ENCODE data around the gene CFAP107. TPM values are rescaled to one million over a fixed set of nuclear protein-coding genes. Genes with fewer than 3 reads are reported as not detected.
"Not testable (repeated sequence)": the region's sequence is repeated elsewhere in the genome, so short reads cannot be mapped to it uniquely, and the experiment has no call there.

Gene CFAP107, protein sequence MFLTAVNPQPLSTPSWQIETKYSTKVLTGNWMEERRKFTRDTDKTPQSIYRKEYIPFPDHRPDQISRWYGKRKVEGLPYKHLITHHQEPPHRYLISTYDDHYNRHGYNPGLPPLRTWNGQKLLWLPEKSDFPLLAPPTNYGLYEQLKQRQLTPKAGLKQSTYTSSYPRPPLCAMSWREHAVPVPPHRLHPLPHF
- total RNA-seq: not detected in 2 replicates

DNA sequence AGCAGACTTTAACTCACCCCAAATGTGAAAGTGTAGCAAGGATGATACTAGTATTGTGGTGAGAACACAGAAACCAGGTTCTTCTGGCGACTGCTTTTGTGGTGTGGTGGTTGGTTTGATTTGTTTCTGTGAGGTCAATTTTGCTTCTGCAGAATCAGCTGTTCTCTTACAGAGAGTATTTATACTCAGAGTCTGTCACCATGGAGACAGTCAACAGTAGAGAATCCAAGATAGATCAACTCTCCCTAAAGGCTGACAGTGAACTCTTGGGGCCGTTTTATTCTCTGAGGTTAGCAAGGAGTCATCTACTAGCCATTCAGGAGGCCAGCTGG lies at the start of gene CFAP107:
Gene CFAP107 (plus strand): TSS at position 209 of the 332 bp plus-strand sequence. CDS start 231 bp downstream, outside the sequence.
- Mint-ChIP-seq H3K36me3 (ENCODE audit: low read depth) (no peaks in the 10 kb centered on the region), H3K9me3 (peaks cover 33% of the 10 kb centered on the region), H3K27ac (no peak within 1 kb of the TSS), H3K27me3 (ENCODE audit: low read depth) (peaks cover 26% of the 10 kb centered on the region), H3K4me3 (ENCODE audit: low read depth) (no peak within 1 kb of the TSS), H3K4me1 (ENCODE audit: low read depth) (peaks cover 14% of the 10 kb centered on the region)
- no peak for DNase-seq (ENCODE audit: low spot score)
- intact Hi-C loops (cut with micrococcal nuclease): no loop called here

DNA sequence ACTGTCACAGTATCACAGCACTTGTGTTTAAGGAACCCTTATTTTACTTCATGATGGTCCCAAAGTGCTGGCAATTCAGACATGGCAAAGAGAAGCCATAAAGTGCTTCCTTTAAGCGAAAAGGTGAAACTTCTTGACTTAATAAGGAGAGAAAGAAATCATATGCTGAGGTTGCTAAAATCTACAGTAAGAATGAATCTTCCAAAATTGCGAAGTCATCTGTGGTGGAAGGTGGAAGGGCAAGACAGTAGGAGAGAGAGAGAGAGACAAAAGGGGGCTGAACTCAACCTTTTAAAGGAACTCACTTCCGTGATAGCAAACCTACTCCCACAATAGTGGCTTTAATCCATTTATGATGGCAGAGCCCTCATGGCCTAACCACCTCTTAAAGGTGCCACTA lies 49.3 kb upstream of the CFAP107 start:
- Mint-ChIP-seq H3K27ac (no peak overlapping the region), H3K4me3 (ENCODE audit: low read depth) (no peak overlapping the region), H3K36me3 (ENCODE audit: low read depth) (no peaks in the 10 kb centered on the region), H3K9me3 (no peaks in the 10 kb centered on the region), H3K27me3 (ENCODE audit: low read depth) (peaks cover 11% of the 10 kb centered on the region), H3K4me1 (ENCODE audit: low read depth) (no peaks in the 10 kb centered on the region)
- intact Hi-C loops (cut with micrococcal nuclease): no loop called here
- DNase-seq (ENCODE audit: low spot score): no peak

DNA sequence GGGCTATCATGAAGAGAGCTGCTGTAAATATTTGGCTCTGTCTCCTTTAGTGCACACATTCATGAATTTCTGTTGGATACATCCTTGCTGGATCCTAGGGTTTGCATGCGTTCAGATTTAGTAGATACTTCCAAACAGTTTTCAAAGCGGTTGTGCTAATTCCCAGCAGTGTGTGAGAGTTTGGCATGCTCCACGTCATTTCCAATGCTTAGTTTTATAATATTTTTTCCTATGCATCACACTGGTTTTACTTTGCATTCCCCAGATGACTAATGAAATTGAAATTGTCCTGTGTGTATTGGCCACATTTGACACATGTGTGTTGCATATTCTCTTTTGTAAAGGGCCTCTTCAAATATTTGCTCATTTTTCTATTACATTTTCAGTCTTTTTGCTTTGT lies 48.6 kb upstream of the CFAP107 start:
- intact Hi-C loops (cut with micrococcal nuclease): no loop called here
- Mint-ChIP-seq H3K9me3 (no peaks in the 10 kb centered on the region), H3K4me3 (ENCODE audit: low read depth) (no peak overlapping the region)

DNA sequence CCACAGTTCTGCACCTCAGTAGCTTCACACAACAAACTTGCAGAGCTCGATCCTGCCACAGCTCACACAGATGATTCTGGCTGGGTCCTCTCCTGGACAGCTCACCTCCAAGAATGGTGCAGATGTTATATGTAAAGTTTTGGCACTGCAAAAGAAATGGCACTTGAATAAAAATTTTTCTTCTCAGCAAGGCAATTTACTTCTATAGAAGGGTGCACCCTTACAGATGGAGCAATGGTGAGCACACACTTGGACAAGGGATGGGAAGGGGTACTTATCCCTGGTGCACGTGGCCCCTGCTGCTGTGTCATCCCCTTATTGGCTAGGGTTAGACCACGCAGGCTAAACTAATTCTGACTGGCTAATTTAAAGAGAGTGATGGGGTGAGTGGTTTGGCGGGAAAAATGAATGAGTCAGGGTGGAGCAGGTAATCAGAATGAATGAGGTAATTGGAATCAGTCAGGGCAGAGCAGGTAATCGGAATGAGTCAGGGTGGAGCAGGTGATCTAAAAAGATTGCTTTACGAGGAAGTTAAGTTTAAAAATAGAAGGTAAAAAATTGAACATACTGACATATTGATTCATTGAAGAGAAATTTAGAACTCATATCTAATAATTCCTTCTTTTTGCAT lies 42.1 kb upstream of the CFAP107 start:
- Mint-ChIP-seq H3K36me3 (ENCODE audit: low read depth) (no peaks in the 10 kb centered on the region), H3K4me1 (ENCODE audit: low read depth) (no peaks in the 10 kb centered on the region)
- intact Hi-C loops (cut with micrococcal nuclease): no loop called here

More for the DNA sequence above, 48.6 kb upstream of the CFAP107 start:
- H3K4me1 Mint-ChIP-seq (ENCODE audit: low read depth): no peaks in the 10 kb centered on the region
- DNase-seq (ENCODE audit: low spot score): no peak
- H3K27me3 Mint-ChIP-seq (ENCODE audit: low read depth): peaks cover 11% of the 10 kb centered on the region
- H3K27ac Mint-ChIP-seq: no peak overlapping the region
- H3K36me3 Mint-ChIP-seq (ENCODE audit: low read depth): no peaks in the 10 kb centered on the region

DNA sequence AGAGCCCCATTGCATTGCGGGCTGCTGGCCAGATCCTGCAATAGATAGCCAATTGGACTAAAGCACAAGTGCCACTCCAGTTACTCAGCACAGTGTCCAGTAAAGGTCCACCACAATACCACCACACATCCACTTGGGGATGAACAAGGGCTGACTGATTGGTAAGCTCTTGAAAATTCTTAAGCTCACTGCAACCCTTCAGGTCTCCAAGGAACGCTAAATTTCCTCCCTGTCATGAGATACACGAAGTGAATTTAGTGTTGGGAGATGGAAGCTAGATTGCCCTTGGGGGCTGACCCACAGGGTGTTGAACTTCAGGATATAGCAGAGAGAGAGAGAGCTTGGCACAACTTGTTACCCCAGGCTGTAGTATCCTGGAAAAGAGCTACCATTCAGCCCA lies 39.9 kb upstream of the CFAP107 start:
- Mint-ChIP-seq H3K9me3 (peaks cover 4% of the 10 kb centered on the region), H3K36me3 (ENCODE audit: low read depth) (no peaks in the 10 kb centered on the region), H3K27me3 (ENCODE audit: low read depth) (peaks cover 5% of the 10 kb centered on the region), H3K4me1 (ENCODE audit: low read depth) (no peaks in the 10 kb centered on the region), H3K27ac (no peak overlapping the region), H3K4me3 (ENCODE audit: low read depth) (no peak overlapping the region)
- intact Hi-C loops (cut with micrococcal nuclease): no loop called here
- no peak for DNase-seq (ENCODE audit: low spot score)

More for the DNA sequence above, 42.1 kb upstream of the CFAP107 start:
- H3K27ac Mint-ChIP-seq: no peak overlapping the region
- no peak overlapping the region for H3K4me3 Mint-ChIP-seq (ENCODE audit: low read depth)
- peaks cover 4% of the 10 kb centered on the region for H3K9me3 Mint-ChIP-seq
- no peak for DNase-seq (ENCODE audit: low spot score)
- peaks cover 8% of the 10 kb centered on the region for H3K27me3 Mint-ChIP-seq (ENCODE audit: low read depth)

DNA sequence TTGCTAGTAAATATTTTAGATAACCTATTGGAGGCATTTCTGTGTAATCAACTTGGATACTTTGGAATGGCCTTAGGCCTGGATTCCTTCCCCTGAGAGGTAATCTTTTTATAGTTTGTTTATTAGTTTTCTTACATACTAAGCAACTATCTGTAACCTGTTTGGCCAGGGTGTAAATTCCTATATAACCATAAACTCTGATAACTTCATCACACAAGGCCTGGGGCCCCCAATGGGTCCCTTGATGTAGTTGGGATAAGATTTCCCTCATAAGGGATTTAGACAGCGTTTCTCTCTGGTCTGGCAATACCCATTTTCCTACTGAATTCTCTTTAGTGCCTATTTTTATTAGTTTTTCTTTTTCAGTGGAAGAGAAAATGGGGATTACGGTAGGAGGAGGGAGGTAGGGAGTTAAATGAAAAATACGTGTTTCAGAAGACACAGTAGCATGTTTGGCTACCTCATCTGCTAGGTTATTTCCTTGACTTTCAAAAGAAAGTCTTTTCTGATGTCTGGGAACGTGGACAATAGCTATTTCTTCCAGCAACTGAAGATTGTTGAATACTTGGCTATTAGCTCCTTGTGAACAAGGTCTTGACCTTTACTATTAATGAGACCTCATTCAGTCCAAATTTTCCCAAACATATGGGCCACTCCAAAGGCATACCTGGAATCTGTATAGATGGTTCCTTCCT lies 37.5 kb upstream of the CFAP107 start:
- peaks cover 4% of the 10 kb centered on the region for H3K9me3 Mint-ChIP-seq
- no peaks in the 10 kb centered on the region for H3K4me1 Mint-ChIP-seq (ENCODE audit: low read depth)
- intact Hi-C loops (cut with micrococcal nuclease): no loop called here
- H3K27me3 Mint-ChIP-seq (ENCODE audit: low read depth): peaks cover 8% of the 10 kb centered on the region
- no peak for DNase-seq (ENCODE audit: low spot score)
- H3K27ac Mint-ChIP-seq: no peak overlapping the region
- no peak overlapping the region for H3K4me3 Mint-ChIP-seq (ENCODE audit: low read depth)
- no peaks in the 10 kb centered on the region for H3K36me3 Mint-ChIP-seq (ENCODE audit: low read depth)

DNA sequence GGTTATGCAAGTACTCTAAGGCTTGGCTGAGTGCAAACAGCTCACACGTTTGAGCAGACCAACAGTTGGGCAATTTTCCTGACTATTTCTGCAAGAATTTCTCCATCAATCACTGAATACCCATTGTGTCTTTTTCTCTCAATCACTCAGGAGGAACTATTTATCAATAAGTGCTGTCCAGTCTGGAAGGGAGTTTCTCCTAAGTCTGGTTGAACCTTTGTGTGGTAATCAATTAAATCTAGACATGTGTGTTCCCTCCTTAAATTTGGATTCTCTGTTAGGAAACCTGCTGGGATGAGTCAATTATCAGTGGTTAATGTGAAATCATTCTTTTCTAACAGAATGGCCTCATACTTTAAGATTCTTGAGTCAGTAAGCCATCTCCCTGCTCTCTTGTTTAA lies 36.9 kb upstream of the CFAP107 start:
- no peak overlapping the region for H3K27ac Mint-ChIP-seq
- no peaks in the 10 kb centered on the region for H3K36me3 Mint-ChIP-seq (ENCODE audit: low read depth)
- H3K9me3 Mint-ChIP-seq: peaks cover 2% of the 10 kb centered on the region
- H3K27me3 Mint-ChIP-seq (ENCODE audit: low read depth): peaks cover 8% of the 10 kb centered on the region
- H3K4me3 Mint-ChIP-seq (ENCODE audit: low read depth): no peak overlapping the region
- intact Hi-C loops (cut with micrococcal nuclease): no loop called here
- no peak for DNase-seq (ENCODE audit: low spot score)
- no peaks in the 10 kb centered on the region for H3K4me1 Mint-ChIP-seq (ENCODE audit: low read depth)

DNA sequence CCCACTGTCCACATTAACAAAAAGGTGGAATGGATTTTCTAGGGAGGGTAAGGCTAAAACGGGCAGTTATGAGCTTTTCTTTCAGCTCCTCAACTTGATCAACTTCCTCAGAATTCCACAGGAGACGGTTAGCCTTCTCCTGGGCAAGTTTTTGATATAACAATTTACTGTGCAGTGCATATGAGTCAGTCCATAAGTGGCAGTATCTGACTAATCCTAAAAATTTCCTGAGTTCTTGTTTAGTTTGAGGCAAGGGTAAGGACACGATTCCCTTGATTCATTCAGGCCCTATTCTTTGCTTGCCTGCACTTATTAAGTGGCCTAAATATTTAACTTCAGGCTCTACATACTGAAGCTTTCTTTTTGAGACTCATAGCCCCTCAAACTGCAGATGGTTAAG lies 36.3 kb upstream of the CFAP107 start:
- intact Hi-C loops (cut with micrococcal nuclease): no loop called here
- Mint-ChIP-seq H3K9me3 (no peaks in the 10 kb centered on the region), H3K4me1 (ENCODE audit: low read depth) (no peaks in the 10 kb centered on the region), H3K36me3 (ENCODE audit: low read depth) (no peaks in the 10 kb centered on the region), H3K4me3 (ENCODE audit: low read depth) (no peak overlapping the region), H3K27ac (no peak overlapping the region), H3K27me3 (ENCODE audit: low read depth) (peaks cover 8% of the 10 kb centered on the region)
- no peak for DNase-seq (ENCODE audit: low spot score)

DNA sequence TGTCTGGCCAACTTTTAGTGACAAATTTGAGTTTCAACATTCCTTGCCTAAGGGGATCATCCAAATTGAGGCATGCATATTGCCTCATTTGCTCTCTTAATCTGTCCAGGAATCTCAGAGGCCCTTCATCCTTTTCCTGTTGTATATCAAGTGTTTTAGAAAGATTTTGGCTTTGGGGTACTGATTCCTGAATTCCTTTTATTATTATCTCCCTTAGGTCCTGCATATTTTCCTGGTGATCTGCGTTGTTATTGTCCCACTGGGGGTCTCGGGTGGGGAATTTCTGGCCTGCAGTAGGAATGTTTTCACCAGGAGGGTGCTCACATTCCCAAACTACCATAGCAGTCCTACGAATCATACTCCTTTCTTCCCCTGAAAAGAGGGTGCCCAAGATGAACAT lies 34.5 kb upstream of the CFAP107 start:
- intact Hi-C loops (cut with micrococcal nuclease): no loop called here
- H3K27ac Mint-ChIP-seq: no peak overlapping the region
- peaks cover 8% of the 10 kb centered on the region for H3K27me3 Mint-ChIP-seq (ENCODE audit: low read depth)
- no peak for DNase-seq (ENCODE audit: low spot score)
- H3K4me1 Mint-ChIP-seq (ENCODE audit: low read depth): no peaks in the 10 kb centered on the region
- H3K36me3 Mint-ChIP-seq (ENCODE audit: low read depth): no peaks in the 10 kb centered on the region
- no peak overlapping the region for H3K4me3 Mint-ChIP-seq (ENCODE audit: low read depth)
- no peaks in the 10 kb centered on the region for H3K9me3 Mint-ChIP-seq

DNA sequence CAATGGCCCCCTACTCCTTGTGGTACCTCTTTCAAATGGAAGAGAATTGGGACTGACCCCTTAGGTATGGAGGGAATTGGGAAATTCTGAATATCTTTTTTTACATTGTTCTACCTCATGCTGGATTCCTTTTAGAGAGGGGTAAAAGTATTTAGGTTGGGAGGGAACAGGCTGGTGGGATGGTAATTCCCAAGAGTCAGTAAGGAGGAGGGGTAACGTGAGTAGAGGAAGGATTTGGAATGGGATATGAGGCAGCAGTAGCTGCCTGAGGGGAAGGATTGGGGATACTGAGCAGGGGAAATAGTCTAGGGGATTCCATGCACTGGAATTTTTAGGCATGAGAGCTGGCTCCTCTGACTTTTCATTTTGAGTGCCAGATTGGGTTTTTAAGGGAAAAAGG lies 33.9 kb upstream of the CFAP107 start:
- intact Hi-C loops (cut with micrococcal nuclease): no loop called here
- Mint-ChIP-seq H3K36me3 (ENCODE audit: low read depth) (no peaks in the 10 kb centered on the region), H3K27ac (no peak overlapping the region), H3K4me1 (ENCODE audit: low read depth) (no peaks in the 10 kb centered on the region), H3K4me3 (ENCODE audit: low read depth) (no peak overlapping the region), H3K9me3 (no peaks in the 10 kb centered on the region), H3K27me3 (ENCODE audit: low read depth) (peaks cover 8% of the 10 kb centered on the region)
- no peak for DNase-seq (ENCODE audit: low spot score)

DNA sequence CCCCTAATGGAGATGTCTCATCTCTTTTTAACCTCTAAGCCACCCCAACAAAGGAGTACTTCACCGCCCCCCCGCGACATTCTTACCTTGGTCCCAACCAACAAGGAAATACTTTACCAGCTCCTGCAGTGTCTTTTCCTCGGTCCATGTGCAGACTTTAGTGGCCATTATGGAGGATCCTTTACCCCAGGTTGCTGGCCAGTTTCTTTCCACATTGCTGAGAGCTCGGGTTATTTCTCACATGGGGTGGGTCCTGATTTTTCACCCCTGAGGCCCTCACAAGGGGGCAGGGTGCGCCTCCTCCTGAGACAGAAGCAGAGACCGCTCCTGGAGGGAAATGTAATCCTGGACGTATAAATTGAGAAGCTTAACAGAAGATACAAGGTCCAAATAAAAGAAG lies 33.1 kb upstream of the CFAP107 start:
- H3K27ac Mint-ChIP-seq: no peak overlapping the region
- intact Hi-C loops (cut with micrococcal nuclease): no loop called here
- no peak for DNase-seq (ENCODE audit: low spot score)
- H3K4me3 Mint-ChIP-seq (ENCODE audit: low read depth): no peak overlapping the region
- no peaks in the 10 kb centered on the region for H3K36me3 Mint-ChIP-seq (ENCODE audit: low read depth)
- H3K27me3 Mint-ChIP-seq (ENCODE audit: low read depth): peaks cover 5% of the 10 kb centered on the region
- no peaks in the 10 kb centered on the region for H3K9me3 Mint-ChIP-seq
- no peaks in the 10 kb centered on the region for H3K4me1 Mint-ChIP-seq (ENCODE audit: low read depth)

DNA sequence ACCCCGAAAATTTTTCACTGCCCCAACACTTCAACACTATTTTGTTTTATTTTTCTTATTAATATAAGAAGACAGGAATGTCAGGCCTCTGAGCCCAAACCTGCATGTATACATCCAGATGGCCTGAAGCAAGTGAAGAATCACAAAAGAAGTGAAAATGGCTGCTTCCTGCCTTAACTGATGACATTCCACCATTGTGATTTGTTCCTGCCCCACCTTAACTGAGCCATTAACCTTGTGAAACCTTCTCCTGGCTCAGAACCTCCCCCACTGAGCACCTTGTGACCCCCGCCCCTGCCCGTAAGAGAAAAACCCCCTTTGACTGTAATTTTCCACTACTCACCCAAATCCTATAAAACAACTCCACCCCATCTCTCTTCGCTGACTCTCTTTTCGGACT lies 32.3 kb upstream of the CFAP107 start:
- H3K36me3 Mint-ChIP-seq (ENCODE audit: low read depth); H3K9me3 Mint-ChIP-seq; H3K27ac Mint-ChIP-seq; DNase-seq (ENCODE audit: low spot score); H3K4me3 Mint-ChIP-seq (ENCODE audit: low read depth); H3K27me3 Mint-ChIP-seq (ENCODE audit: low read depth); intact Hi-C loops (cut with micrococcal nuclease); H3K4me1 Mint-ChIP-seq (ENCODE audit: low read depth): not testable (repeated sequence)

DNA sequence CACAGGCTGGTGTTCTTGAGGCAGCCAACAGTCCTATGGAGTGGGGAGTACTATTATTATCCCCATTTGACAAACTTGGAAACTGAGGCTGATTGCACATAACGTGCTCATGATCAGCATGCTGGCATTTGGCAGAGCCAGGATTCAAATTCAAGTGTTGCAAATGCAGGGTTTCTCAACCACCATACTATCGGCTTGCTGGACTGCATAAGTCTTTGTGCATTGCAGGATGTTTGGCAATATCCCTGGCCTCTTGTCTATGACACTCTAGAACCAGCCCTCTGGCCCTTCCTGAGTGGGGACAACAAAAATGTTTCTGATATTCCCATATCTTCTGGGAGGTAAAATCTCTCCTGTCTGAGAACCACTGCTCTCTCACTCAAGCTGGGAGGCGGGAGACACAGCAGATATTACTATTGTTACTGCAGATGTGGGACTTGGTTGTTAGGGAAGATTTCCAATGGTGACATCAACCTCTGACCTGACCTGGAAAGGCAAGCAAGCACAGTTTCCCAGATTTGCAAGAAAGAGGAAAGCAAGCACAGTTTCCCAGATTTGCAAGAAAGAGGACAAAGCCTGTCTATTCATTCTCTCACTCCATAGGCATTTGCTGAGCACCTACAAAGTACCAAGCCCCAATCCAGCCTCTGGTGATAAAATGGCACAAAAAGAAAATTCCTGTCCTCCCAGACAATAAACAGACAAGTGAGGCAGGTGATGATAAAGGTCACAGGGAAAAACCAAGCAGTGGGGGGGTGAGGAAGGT lies 31.1 kb upstream of the CFAP107 start:
- Mint-ChIP-seq H3K4me3 (ENCODE audit: low read depth) (no peak overlapping the region), H3K27me3 (ENCODE audit: low read depth) (peaks cover 4% of the 10 kb centered on the region), H3K9me3 (no peaks in the 10 kb centered on the region), H3K27ac (no peak overlapping the region), H3K4me1 (ENCODE audit: low read depth) (no peaks in the 10 kb centered on the region), H3K36me3 (ENCODE audit: low read depth) (no peaks in the 10 kb centered on the region)
- intact Hi-C loops (cut with micrococcal nuclease): no loop called here
- no peak for DNase-seq (ENCODE audit: low spot score)

Measured in activated T-helper 2 cell treated with anti-CD3 and anti-CD28 coated beads, Interferon-gamma antibody, Interleukin-2, Interleukin-4, amounts not matched to agents 10 μg/mL and 5 μg/mL and 100 μg/mL, durations not matched to agents 14 hours and 24 hours and 36 hours (primary cell).